Hepatocyte (in vitro differentiated cells): ENCODE data around the gene MAG. TPM values are rescaled to one million over a fixed set of nuclear protein-coding genes. Genes with fewer than 3 reads are reported as not detected.

ENCODE experiments used
- DNase-seq: peaks from one replicate; pipeline ENCODE4 v3.0.0-alpha.2; 2016; ENCODE audit warnings: low spot score
- H2AFZ ChIP-seq: fragments of 200-600 bp; sonication (generic); 2 replicates; pipeline ENCODE4 v1.6.0; 2016; ENCODE audit warnings: antibody characterized with exemption, mild to moderate bottlenecking
- H3K27ac ChIP-seq: fragments of 200-600 bp; sonication (generic); 2 replicates; pipeline ENCODE4 v1.5.1; 2016; ENCODE audit warnings: mild to moderate bottlenecking
- H3K27me3 ChIP-seq: fragments of 200-600 bp; sonication (generic); 2 replicates; pipeline ENCODE4 v1.6.1; 2016
- H3K36me3 ChIP-seq: fragments of 200-600 bp; sonication (generic); replicated peaks from 2 replicates; pipeline ENCODE4 v1.5.1; 2016; ENCODE audit warnings: low read depth; ENCODE audit not compliant: insufficient read depth
- H3K4me1 ChIP-seq: fragments of 200-600 bp; sonication (generic); 2 replicates; pipeline ENCODE4 v1.5.1; 2016; ENCODE audit warnings: mild to moderate bottlenecking, moderate library complexity; ENCODE audit not compliant: insufficient read depth
- H3K4me2 ChIP-seq: fragments of 200-600 bp; sonication (generic); 2 replicates; pipeline ENCODE4 v1.6.0; 2016
- H3K4me3 ChIP-seq: fragments of 200-600 bp; sonication (generic); 2 replicates; pipeline ENCODE4 v1.5.1; 2016; ENCODE audit warnings: mild to moderate bottlenecking
- H3K79me2 ChIP-seq: fragments of 200-600 bp; sonication (generic); 2 replicates; pipeline ENCODE4 v1.6.0; 2017; ENCODE audit warnings: mild to moderate bottlenecking
- H3K9me2 ChIP-seq: fragments of 200-600 bp; sonication (generic); replicated peaks from 2 replicates; pipeline ENCODE4 v1.6.0; 2017; ENCODE audit warnings: mild to moderate bottlenecking; ENCODE audit not compliant: insufficient read depth
- H3K9me3 ChIP-seq: fragments of 200-600 bp; sonication (generic); 2 replicates; pipeline ENCODE4 v1.5.1; 2016; ENCODE audit warnings: low read depth, mild to moderate bottlenecking
- H4K20me1 ChIP-seq: fragments of 200-600 bp; sonication (generic); 2 replicates; pipeline ENCODE4 v1.6.0; 2016; ENCODE audit warnings: mild to moderate bottlenecking; ENCODE audit not compliant: insufficient read depth, poor library complexity, severe bottlenecking
- EZH2 ChIP-seq: fragments of 200-600 bp; sonication (generic); IDR thresholded peaks from 2 replicates; pipeline ENCODE4 v1.6.1; 2016; ENCODE audit warnings: antibody characterized with exemption, mild to moderate bottlenecking, borderline replicate concordance
- EZH2phosphoT487 ChIP-seq: fragments of 200-600 bp; sonication (generic); IDR thresholded peaks from one replicate; pipeline ENCODE4 v1.6.1; 2018; ENCODE audit warnings: antibody characterized with exemption, mild to moderate bottlenecking, low read depth, moderate library complexity; ENCODE audit not compliant: unreplicated experiment, severe bottlenecking
- WGBS: methylation state at CpG from one replicate; pipeline ENCODE4 v1.1.6; 2016; ENCODE audit warnings: low lambda C conversion rate; ENCODE audit errors: missing lambda C conversion rate; 5-methylcytosine and 5-hydroxymethylcytosine counted together
- polyA plus RNA-seq: library from polyadenylated mRNA; unstranded; fragments of >200 nt; fragmentation: Nextera tagmentation; extraction: Ambion mirVana; gene quantifications from 2 replicates; pipeline ENCODE4 v1.2.1, GENCODE V29; 2016
- total RNA-seq: library from RNA; depleted of rRNA; stranded (reverse); fragments of >200 nt; gene quantifications from 2 replicates; pipeline ENCODE4 v1.2.3, GENCODE V29; 2014
- TF ChIP-seq, protein P1 (sequence below): fragments of 200-600 bp; sonication (generic); IDR thresholded peaks from 2 replicates; pipeline ENCODE4 v1.5.1; 2016; ENCODE audit warnings: antibody characterized with exemption, mild to moderate bottlenecking; ENCODE audit not compliant: poor library complexity

The MAG gene
- total and polyA plus RNA-seq, 2 experiments from 2014 or later: 0.47 TPM; not detected in 1

DNA sequence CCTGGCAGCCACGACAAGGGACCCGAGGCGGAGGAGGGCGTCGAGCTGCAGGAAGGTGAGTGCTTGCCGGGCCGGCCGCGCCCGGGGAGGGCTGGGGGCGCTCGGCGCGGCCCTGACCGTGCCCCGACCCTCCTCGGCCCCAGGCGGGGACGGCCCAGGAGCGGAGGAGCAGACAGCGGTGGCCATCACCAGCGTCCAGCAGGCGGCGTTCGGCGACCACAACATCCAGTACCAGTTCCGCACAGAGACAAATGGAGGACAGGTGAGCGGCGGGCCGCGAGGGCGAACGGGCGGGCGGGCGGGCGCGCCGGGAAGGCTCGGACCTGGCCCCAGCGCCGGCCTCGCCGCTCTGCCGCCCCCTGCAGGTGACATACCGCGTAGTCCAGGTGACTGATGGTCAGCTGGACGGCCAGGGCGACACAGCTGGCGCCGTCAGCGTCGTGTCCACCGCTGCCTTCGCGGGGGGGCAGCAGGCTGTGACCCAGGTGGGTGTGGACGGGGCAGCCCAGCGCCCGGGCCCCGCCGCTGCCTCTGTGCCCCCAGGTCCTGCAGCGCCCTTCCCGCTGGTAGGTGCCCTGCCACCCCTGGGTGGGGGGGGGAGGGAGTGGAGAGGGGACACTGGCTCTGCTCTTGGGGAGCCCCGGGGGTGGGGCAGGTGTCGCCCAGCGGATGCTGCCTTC, 22.4 kb upstream of the MAG start:
- 7% methylated on average over 38 of the region's 66 CpGs for WGBS
- Histone ChIP-seq H3K27me3 (no peaks in the 10 kb centered on the region), H3K27ac (peak overlapping the region; percentile 97), H3K9me3 (no peaks in the 10 kb centered on the region), H3K79me2 (peaks cover 34% of the 10 kb centered on the region), H2AFZ (no peak overlapping the region), H4K20me1 (peaks cover 10% of the 10 kb centered on the region), H3K4me3 (peak overlapping the region; percentile 71), H3K4me1 (peaks cover 12% of the 10 kb centered on the region), H3K4me2 (peak overlapping the region; percentile 99), H3K36me3 (no peaks in the 10 kb centered on the region), H3K9me2 (no peaks in the 10 kb centered on the region)
- TF ChIP-seq EZH2: no peak
- TF ChIP-seq, protein P1, sequence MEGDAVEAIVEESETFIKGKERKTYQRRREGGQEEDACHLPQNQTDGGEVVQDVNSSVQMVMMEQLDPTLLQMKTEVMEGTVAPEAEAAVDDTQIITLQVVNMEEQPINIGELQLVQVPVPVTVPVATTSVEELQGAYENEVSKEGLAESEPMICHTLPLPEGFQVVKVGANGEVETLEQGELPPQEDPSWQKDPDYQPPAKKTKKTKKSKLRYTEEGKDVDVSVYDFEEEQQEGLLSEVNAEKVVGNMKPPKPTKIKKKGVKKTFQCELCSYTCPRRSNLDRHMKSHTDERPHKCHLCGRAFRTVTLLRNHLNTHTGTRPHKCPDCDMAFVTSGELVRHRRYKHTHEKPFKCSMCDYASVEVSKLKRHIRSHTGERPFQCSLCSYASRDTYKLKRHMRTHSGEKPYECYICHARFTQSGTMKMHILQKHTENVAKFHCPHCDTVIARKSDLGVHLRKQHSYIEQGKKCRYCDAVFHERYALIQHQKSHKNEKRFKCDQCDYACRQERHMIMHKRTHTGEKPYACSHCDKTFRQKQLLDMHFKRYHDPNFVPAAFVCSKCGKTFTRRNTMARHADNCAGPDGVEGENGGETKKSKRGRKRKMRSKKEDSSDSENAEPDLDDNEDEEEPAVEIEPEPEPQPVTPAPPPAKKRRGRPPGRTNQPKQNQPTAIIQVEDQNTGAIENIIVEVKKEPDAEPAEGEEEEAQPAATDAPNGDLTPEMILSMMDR: peak; percentile 83
- peak; percentile 93 for DNase-seq

DNA sequence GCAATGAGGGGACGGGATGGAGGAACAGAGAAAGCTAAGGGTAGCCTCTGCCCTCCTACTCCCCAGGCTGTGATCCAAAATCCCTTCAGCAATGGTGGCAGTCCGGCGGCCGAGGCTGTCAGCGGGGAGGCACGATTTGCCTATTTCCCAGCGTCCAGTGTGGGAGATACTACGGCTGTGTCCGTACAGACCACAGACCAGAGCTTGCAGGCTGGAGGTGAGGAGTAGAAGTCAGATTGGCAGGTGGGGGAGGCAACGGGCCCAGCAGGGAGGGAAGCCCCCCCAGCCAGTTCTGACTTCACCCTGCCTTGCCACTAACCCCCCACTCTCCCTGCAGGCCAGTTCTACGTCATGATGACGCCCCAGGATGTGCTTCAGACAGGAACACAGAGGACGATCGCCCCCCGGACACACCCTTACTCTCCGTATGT, 21.6 kb upstream of the MAG start:
- Histone ChIP-seq H3K4me2 (peak overlapping the region; percentile 99), H3K36me3 (no peaks in the 10 kb centered on the region), H3K4me1 (peaks cover 9% of the 10 kb centered on the region), H3K9me2 (no peaks in the 10 kb centered on the region), H3K27me3 (no peaks in the 10 kb centered on the region), H3K79me2 (peaks cover 34% of the 10 kb centered on the region), H3K9me3 (no peaks in the 10 kb centered on the region), H4K20me1 (peaks cover 10% of the 10 kb centered on the region), H2AFZ (no peak overlapping the region), H3K4me3 (no peak overlapping the region), H3K27ac (peak overlapping the region; percentile 97)
- DNase-seq: no peak
- TF ChIP-seq, protein P1: no peak
- no peak for TF ChIP-seq EZH2phosphoT487
- 93% methylated on average over 16 of the region's 16 CpGs for WGBS

- H3K36me3 ChIP-seq: no peaks in the 10 kb centered on the region
Observed at GRCh38 chr19:35271546-35271945, 20.4 kb upstream of the MAG start.

More at GRCh38 chr19:35271546-35271945, 20.4 kb upstream of the MAG start:
- Histone ChIP-seq H2AFZ (no peak overlapping the region), H3K9me3 (no peaks in the 10 kb centered on the region), H3K4me3 (no peak overlapping the region), H3K4me1 (peaks cover 5% of the 10 kb centered on the region), H3K79me2 (peaks cover 31% of the 10 kb centered on the region), H4K20me1 (peaks cover 10% of the 10 kb centered on the region), H3K27me3 (no peaks in the 10 kb centered on the region), H3K27ac (no peak overlapping the region), H3K9me2 (no peaks in the 10 kb centered on the region), H3K4me2 (no peak overlapping the region)
- TF ChIP-seq EZH2 (no peak), EZH2phosphoT487 (no peak)
- TF ChIP-seq, protein P1: no peak
- no peak for DNase-seq
- 97% methylated on average over 7 of the region's 7 CpGs for WGBS
